Measurements from ENCODE around the gene SHISAL2B.

DNA sequence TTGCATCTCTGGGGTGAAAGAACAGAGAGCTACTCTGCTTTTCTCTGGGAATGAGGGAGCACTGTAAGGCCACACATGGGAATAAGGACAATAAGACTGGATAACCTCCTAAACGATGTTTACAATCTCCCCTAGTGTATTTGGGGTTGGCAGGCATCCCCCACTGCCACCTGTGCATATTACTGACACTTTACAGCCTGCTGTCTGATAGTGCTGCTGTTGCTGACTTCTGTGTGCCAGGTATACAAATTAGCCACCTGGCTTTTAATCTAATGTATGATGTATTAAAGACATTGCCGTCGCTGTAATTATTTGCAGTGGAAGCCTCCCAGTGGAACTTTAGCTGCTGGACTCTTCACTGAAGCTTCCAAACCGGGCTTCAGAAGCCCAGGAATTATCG is 4.4 kb upstream of the SHISAL2B start:
- TF ChIP-seq POLR2A (IDR thresholded peaks at IDR 0.05), result no peak
- TF ChIP-seq, protein P1, sequence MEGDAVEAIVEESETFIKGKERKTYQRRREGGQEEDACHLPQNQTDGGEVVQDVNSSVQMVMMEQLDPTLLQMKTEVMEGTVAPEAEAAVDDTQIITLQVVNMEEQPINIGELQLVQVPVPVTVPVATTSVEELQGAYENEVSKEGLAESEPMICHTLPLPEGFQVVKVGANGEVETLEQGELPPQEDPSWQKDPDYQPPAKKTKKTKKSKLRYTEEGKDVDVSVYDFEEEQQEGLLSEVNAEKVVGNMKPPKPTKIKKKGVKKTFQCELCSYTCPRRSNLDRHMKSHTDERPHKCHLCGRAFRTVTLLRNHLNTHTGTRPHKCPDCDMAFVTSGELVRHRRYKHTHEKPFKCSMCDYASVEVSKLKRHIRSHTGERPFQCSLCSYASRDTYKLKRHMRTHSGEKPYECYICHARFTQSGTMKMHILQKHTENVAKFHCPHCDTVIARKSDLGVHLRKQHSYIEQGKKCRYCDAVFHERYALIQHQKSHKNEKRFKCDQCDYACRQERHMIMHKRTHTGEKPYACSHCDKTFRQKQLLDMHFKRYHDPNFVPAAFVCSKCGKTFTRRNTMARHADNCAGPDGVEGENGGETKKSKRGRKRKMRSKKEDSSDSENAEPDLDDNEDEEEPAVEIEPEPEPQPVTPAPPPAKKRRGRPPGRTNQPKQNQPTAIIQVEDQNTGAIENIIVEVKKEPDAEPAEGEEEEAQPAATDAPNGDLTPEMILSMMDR (IDR thresholded peaks at IDR 0.05), result no peak

Measured in uterus (tissue), 2 donors.